Right atrium auricular region (tissue), 2 donors: ENCODE data around the gene UCHL3. TPM values are rescaled to one million over a fixed set of nuclear protein-coding genes. Genes with fewer than 3 reads are reported as not detected.
"Not testable (repeated sequence)": the region's sequence is repeated elsewhere in the genome, so short reads cannot be mapped to it uniquely, and the experiment has no call there.

Experiments
- DNase-seq: peaks from one replicate; pipeline ENCODE4 v3.0.0-alpha.2; 2019; ENCODE audit warnings: low spot score
- H3K27ac ChIP-seq, 2 donors: fragments of 200-600 bp; sonication (generic); 1 replicate in 1 of 2; 2 replicates in 1 of 2; pipeline ENCODE4 v1.5.1; 2016 to 2019
- H3K27me3 ChIP-seq, 2 donors: fragments of 200-600 bp; sonication (generic); one replicate each; pipeline versions ENCODE4 v1.5.1 to v1.6.0; 2017 to 2019
- H3K36me3 ChIP-seq: fragments of 200-600 bp; sonication (generic); one replicate; pipeline ENCODE4 v1.5.1; 2016
- H3K4me1 ChIP-seq, 2 donors: fragments of 200-600 bp; sonication (generic); one replicate each; pipeline versions ENCODE4 v1.5.1 to v1.6.0; 2017 to 2019
- H3K4me3 ChIP-seq, 2 donors: fragments of 200-600 bp; sonication (generic); 1 replicate in 1 of 2; 2 replicates in 1 of 2; pipeline ENCODE4 v1.5.1; 2017 to 2019; ENCODE audit warnings: mild to moderate bottlenecking in 1 of 2, moderate library complexity in 1 of 2
- H3K9me3 ChIP-seq, 2 donors: fragments of 200-600 bp; sonication (generic); one replicate each; pipeline ENCODE4 v1.5.1; 2019
- CTCF ChIP-seq, 2 donors: fragments of 200-600 bp; sonication (generic); IDR thresholded peaks; one replicate each; pipeline ENCODE4 v1.5.1; 2019; ENCODE audit warnings: antibody characterized with exemption in 2 of 2
- total RNA-seq, 2 donors: library from RNA; depleted of rRNA; stranded (reverse); fragments of >200 nt; gene quantifications; one replicate each; pipeline ENCODE4 v1.1.0, GENCODE V29; 2016

Gene UCHL3
- total RNA-seq, 2 donors from 2014 or later = 17.2 to 17.7 TPM

- no peak for TF ChIP-seq CTCF (IDR thresholded peaks at IDR 0.05)
- no peak overlapping the region for H3K4me3 ChIP-seq
- no peaks in the 10 kb centered on the region for H3K27me3 ChIP-seq
- no peak for DNase-seq
- no peaks in the 10 kb centered on the region for H3K9me3 ChIP-seq
- H3K27ac ChIP-seq = no peak overlapping the region
- peaks cover 0 to 3% of the 10 kb centered on the region in 2 donors for H3K4me1 ChIP-seq
- no peaks in the 10 kb centered on the region for H3K36me3 ChIP-seq
These were observed 7.6 kb upstream of the UCHL3 start for GRCh38 chr13:75541961-75542360.

- DNase-seq = no peak
- Histone ChIP-seq H3K36me3 (no peaks in the 10 kb centered on the region), H3K27me3 (no peaks in the 10 kb centered on the region), H3K27ac (no peak overlapping the region), H3K9me3 (no peaks in the 10 kb centered on the region), H3K4me3 (no peak overlapping the region), H3K4me1 (no peaks in the 10 kb centered on the region)
- no peak for TF ChIP-seq CTCF (IDR thresholded peaks at IDR 0.05)
These were observed 4.8 kb upstream of the UCHL3 start for GRCh38 chr13:75544681-75545330.

GRCh38 chr13:75545386-75545785 lies 4.2 kb upstream of the UCHL3 start:
- H3K9me3 ChIP-seq, H3K27me3 ChIP-seq, H3K27ac ChIP-seq, H3K36me3 ChIP-seq, H3K4me3 ChIP-seq, H3K4me1 ChIP-seq, DNase-seq: not testable (repeated sequence)

- H3K27me3 ChIP-seq = no peaks in the 10 kb centered on the region
- peaks cover 0 to 10% of the 10 kb centered on the region in 2 donors for H3K4me1 ChIP-seq
- no peak for DNase-seq
- no peak for TF ChIP-seq CTCF (IDR thresholded peaks at IDR 0.05)
- no peaks in the 10 kb centered on the region for H3K9me3 ChIP-seq
- H3K4me3 ChIP-seq = no peak overlapping the region
- H3K27ac ChIP-seq = no peak overlapping the region
- no peaks in the 10 kb centered on the region for H3K36me3 ChIP-seq
These were observed 1.7 kb upstream of the UCHL3 start for GRCh38 chr13:75547917-75548316.

- TF ChIP-seq CTCF (IDR thresholded peaks at IDR 0.05) = no peak
- Histone ChIP-seq H3K27ac (peak overlapping the region; percentile 78 to 84), H3K36me3 (no peaks in the 10 kb centered on the region), H3K9me3 (no peaks in the 10 kb centered on the region), H3K27me3 (no peaks in the 10 kb centered on the region), H3K4me1 (peaks cover 0 to 10% of the 10 kb centered on the region in 2 donors), H3K4me3 (peak overlapping the region; percentile 78 to 95)
- no peak for DNase-seq
These were observed 572 bp downstream of the UCHL3 start for GRCh38 chr13:75550159-75550567.

GRCh38 chr13:75554464-75554863 lies 4.9 kb downstream of the UCHL3 start:
- no peaks in the 10 kb centered on the region for H3K27me3 ChIP-seq
- H3K9me3 ChIP-seq = no peaks in the 10 kb centered on the region
- no peaks in the 10 kb centered on the region for H3K36me3 ChIP-seq
- peaks cover 0 to 13% of the 10 kb centered on the region in 2 donors for H3K4me1 ChIP-seq
- no peak for TF ChIP-seq CTCF (IDR thresholded peaks at IDR 0.05)
- no peak overlapping the region for H3K27ac ChIP-seq
- DNase-seq = no peak
- no peak overlapping the region for H3K4me3 ChIP-seq
